ENCODE measurements around the gene RBM19.

The RBM19 gene

DNA sequence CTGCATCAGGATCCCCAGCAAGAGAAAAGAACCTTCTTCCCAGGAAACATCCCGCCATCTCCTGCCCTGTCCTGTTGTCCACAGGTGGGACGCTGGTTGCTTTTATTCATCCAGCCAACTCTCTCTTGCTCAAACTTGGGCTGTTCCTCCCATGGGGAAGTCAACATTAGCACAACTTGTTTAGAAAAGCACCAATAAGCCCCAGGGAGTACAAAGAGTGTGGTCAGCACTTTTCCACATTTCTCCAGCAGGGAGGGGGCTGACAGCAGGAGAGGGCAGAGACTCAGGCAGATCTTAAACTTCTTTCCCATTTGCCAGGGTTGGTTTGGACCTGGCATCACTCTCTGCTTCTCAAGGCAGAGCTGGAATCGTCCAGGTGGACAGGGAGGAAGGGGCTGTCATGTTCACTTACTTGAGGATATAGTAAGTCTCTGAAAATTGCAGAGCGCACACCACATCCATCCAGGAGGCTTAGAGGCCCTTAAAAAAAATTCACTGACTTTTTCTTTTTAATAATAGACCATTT, 74.9 kb downstream of the RBM19 start:
- H2AFZ ChIP-seq (ENCODE audit: low read length) = no peak overlapping the region
- no peaks in the 10 kb centered on the region for H3K27me3 ChIP-seq (ENCODE audit: insufficient read depth, low read length)
- H3K4me3 ChIP-seq (ENCODE audit: low read depth, low read length, poor library complexity, severe bottlenecking) = no peak overlapping the region
- no peaks in the 10 kb centered on the region for H3K4me1 ChIP-seq (ENCODE audit: insufficient read depth, low read length, severe bottlenecking)
- no peaks in the 10 kb centered on the region for H3K79me2 ChIP-seq (ENCODE audit: insufficient read depth, low read length)
- H3K9ac ChIP-seq (ENCODE audit: low read length) = no peak overlapping the region
- no peak overlapping the region for H3K27ac ChIP-seq (ENCODE audit: low read depth, low read length, poor library complexity, severe bottlenecking)
- H3K4me2 ChIP-seq (ENCODE audit: low read length) = no peak overlapping the region
- no peaks in the 10 kb centered on the region for H3K9me3 ChIP-seq (ENCODE audit: low read length)
- no peaks in the 10 kb centered on the region for H3K36me3 ChIP-seq (ENCODE audit: insufficient read depth, low read length)
- no peaks in the 10 kb centered on the region for H3K9me2 ChIP-seq (ENCODE audit: low read depth, low read length)
- H4K20me1 ChIP-seq (ENCODE audit: insufficient read depth, low read length) = no peaks in the 10 kb centered on the region
- no peaks in the 10 kb centered on the region for H3F3A ChIP-seq (ENCODE audit: insufficient read depth, low read length)
- no peak for TF ChIP-seq EZH2 (IDR thresholded peaks at IDR 0.05; ENCODE audit: borderline replicate concordance, low read length)
- TF ChIP-seq, protein P1, sequence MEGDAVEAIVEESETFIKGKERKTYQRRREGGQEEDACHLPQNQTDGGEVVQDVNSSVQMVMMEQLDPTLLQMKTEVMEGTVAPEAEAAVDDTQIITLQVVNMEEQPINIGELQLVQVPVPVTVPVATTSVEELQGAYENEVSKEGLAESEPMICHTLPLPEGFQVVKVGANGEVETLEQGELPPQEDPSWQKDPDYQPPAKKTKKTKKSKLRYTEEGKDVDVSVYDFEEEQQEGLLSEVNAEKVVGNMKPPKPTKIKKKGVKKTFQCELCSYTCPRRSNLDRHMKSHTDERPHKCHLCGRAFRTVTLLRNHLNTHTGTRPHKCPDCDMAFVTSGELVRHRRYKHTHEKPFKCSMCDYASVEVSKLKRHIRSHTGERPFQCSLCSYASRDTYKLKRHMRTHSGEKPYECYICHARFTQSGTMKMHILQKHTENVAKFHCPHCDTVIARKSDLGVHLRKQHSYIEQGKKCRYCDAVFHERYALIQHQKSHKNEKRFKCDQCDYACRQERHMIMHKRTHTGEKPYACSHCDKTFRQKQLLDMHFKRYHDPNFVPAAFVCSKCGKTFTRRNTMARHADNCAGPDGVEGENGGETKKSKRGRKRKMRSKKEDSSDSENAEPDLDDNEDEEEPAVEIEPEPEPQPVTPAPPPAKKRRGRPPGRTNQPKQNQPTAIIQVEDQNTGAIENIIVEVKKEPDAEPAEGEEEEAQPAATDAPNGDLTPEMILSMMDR (IDR thresholded peaks at IDR 0.05; ENCODE audit: low read length) = no peak

DNA sequence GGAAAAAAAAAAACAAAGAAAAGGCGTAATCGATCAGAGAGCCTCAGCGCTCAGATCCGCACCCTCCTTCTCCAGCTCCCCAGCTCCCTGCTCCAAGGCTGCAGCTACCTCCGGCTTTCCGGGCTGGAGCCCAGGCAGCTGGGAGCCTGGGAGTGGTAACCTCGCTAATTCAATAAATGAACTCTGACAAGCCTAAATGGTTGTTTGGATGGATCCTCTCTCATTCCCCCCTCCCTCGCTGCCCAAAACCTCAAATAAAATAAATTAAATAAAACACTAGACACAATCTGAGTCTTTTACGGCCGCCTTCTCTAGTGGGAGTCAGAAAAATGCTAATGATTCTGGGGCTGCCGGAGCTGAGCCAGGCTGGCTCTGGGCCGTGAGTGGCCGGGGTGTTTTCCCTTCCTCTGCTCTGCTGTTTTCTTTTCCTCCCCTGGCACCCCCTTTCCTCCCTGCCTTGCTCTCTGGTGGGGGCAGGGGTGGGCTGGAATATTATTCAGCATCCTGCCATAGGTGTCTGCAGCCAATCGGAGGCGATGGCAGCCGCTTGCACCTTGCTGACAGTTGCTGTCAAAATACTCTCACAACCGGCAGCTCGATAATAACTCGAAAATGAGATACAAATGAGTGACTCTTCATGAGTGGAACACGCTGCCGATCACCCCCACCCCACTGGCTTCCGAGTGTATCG, 76.1 kb downstream of the RBM19 start:
- Histone ChIP-seq H3K9me2 (ENCODE audit: low read depth, low read length) (no peaks in the 10 kb centered on the region), H3K79me2 (ENCODE audit: insufficient read depth, low read length) (no peaks in the 10 kb centered on the region), H3F3A (ENCODE audit: insufficient read depth, low read length) (no peaks in the 10 kb centered on the region), H3K36me3 (ENCODE audit: insufficient read depth, low read length) (no peaks in the 10 kb centered on the region), H3K4me3 (ENCODE audit: low read depth, low read length, poor library complexity, severe bottlenecking) (no peak overlapping the region), H2AFZ (ENCODE audit: low read length) (no peak overlapping the region), H3K27me3 (ENCODE audit: insufficient read depth, low read length) (no peaks in the 10 kb centered on the region), H4K20me1 (ENCODE audit: insufficient read depth, low read length) (no peaks in the 10 kb centered on the region), H3K9ac (ENCODE audit: low read length) (no peak overlapping the region), H3K9me3 (ENCODE audit: low read length) (no peaks in the 10 kb centered on the region), H3K4me2 (ENCODE audit: low read length) (no peak overlapping the region), H3K4me1 (ENCODE audit: insufficient read depth, low read length, severe bottlenecking) (no peaks in the 10 kb centered on the region), H3K27ac (ENCODE audit: low read depth, low read length, poor library complexity, severe bottlenecking) (no peak overlapping the region)
- no peak for TF ChIP-seq EZH2 (IDR thresholded peaks at IDR 0.05; ENCODE audit: borderline replicate concordance, low read length)
- TF ChIP-seq, protein P1 (IDR thresholded peaks at IDR 0.05; ENCODE audit: low read length) = no peak

DNA sequence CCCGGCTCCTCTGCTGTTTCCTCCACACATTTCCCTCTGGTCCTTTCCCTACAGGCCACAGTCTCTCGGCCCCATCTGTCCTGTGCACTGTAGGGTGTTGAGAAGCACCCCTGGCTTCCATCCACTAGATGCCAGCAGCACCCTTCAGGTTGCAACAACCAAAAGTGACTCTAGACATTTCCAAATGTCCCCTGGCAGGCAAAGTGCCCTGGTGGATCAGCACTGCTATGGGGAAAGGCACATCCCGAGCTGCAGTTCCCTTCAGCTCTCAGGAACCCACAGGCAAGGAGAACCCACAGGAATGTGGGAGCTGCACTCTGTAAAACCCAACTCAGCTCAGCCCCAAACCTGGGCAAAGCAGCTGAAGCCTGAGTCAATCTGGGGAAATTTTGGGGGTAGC, 77.0 kb downstream of the RBM19 start:
- no peaks in the 10 kb centered on the region for H4K20me1 ChIP-seq (ENCODE audit: insufficient read depth, low read length)
- H3F3A ChIP-seq (ENCODE audit: insufficient read depth, low read length) = no peaks in the 10 kb centered on the region
- H3K4me2 ChIP-seq (ENCODE audit: low read length) = no peak overlapping the region
- no peak overlapping the region for H2AFZ ChIP-seq (ENCODE audit: low read length)
- H3K79me2 ChIP-seq (ENCODE audit: insufficient read depth, low read length) = no peaks in the 10 kb centered on the region
- H3K9ac ChIP-seq (ENCODE audit: low read length) = no peak overlapping the region
- no peak overlapping the region for H3K4me3 ChIP-seq (ENCODE audit: low read depth, low read length, poor library complexity, severe bottlenecking)
- H3K27ac ChIP-seq (ENCODE audit: low read depth, low read length, poor library complexity, severe bottlenecking) = no peak overlapping the region
- H3K27me3 ChIP-seq (ENCODE audit: insufficient read depth, low read length) = no peaks in the 10 kb centered on the region
- TF ChIP-seq, protein P1 (IDR thresholded peaks at IDR 0.05; ENCODE audit: low read length) = no peak
- no peak for TF ChIP-seq EZH2 (IDR thresholded peaks at IDR 0.05; ENCODE audit: borderline replicate concordance, low read length)
- no peaks in the 10 kb centered on the region for H3K4me1 ChIP-seq (ENCODE audit: insufficient read depth, low read length, severe bottlenecking)
- no peaks in the 10 kb centered on the region for H3K36me3 ChIP-seq (ENCODE audit: insufficient read depth, low read length)
- H3K9me3 ChIP-seq (ENCODE audit: low read length) = no peaks in the 10 kb centered on the region; the same call in 1 of the 2 replicates
- H3K9me2 ChIP-seq (ENCODE audit: low read depth, low read length) = no peaks in the 10 kb centered on the region
